Measurements from ENCODE around the gene UPF3A.
"Not testable (repeated sequence)": the region's sequence is repeated elsewhere in the genome, so short reads cannot be mapped to it uniquely, and the experiment has no call there.

Gene UPF3A, protein sequence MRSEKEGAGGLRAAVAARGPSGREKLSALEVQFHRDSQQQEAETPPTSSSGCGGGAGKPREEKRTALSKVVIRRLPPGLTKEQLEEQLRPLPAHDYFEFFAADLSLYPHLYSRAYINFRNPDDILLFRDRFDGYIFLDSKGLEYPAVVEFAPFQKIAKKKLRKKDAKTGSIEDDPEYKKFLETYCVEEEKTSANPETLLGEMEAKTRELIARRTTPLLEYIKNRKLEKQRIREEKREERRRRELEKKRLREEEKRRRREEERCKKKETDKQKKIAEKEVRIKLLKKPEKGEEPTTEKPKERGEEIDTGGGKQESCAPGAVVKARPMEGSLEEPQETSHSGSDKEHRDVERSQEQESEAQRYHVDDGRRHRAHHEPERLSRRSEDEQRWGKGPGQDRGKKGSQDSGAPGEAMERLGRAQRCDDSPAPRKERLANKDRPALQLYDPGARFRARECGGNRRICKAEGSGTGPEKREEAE

GRCh38 chr13:114281351-114282040, at the start of gene UPF3A:
Gene UPF3A, plus strand, starts transcription at chr13:114281601. Its CDS starts 39 bp downstream, at chr13:114281640.
- peak; percentile 92 for DNase-seq (ENCODE audit: low read depth)

- no peak for DNase-seq (ENCODE audit: low read depth)
Measured at GRCh38 chr13:114231886-114232285, 49.5 kb upstream of the UPF3A start.

- no peak for DNase-seq (ENCODE audit: low read depth)
Measured at GRCh38 chr13:114234266-114234644, 47.1 kb upstream of the UPF3A start.

DNA sequence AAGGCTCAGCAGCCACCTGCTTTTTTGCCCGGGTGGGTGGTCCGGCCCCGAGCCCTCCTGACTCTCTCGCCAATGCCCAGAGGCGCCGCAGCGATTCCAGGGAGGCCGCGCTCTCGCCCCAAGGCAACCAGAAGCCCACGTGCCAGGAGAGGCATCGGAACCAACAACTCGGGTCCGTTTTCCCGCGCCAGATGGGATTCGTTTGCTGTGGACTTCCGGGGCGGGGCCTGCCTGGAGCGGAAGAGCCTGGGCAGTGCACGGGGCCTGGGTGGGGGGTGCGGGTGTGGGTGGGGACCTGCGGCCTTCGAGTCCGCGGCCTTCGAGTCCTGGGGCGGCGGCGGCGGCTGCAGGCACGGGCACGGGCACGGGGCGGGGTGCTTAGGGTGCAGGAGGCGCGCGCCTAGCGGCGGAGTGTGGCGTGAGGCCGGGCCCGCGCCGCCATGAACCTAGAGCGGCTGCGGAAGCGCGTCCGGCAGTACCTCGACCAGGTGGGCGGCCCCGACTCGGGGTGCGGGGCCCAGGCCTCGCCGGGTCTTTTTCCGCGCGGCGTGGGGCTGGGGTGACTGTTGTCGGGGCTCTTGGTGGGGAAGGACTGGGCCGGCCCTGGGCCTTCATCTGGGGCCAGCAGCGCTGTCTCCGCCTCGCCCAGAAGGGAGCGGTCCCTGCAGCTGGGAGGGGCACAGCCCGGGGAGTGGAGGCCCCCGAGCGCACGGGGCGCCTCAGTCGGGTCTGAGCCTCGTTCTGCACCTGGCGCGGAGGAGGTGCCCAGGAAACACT, 46.6 kb upstream of the UPF3A start, which contains the start of gene CDC16:
TSS of gene CDC16 (plus strand) at position 253 of the 777 bp plus-strand sequence. CDS start at position 441, 188 bp downstream.
- peak; percentile 92 for DNase-seq (ENCODE audit: low read depth)

GRCh38 chr13:114235697-114236096, 45.7 kb upstream of the UPF3A start:
- DNase-seq (ENCODE audit: low read depth) = no peak

DNA sequence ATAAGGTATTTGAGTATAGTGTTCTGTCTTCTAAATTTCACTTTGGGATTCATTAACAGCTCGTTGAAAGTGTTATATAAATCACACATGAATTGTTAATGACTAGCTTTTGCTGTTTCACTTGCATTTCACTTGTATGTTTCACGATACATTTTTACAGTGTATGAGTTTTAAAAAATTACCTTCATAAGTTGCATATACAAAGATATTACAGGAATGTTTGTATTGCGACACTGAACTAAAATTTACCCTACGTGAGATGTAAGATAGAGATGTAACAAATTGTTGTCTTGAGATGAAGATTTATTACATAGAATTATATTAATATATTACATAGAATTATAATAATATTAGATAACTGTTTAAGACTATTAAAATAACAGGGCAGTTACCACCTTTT, 45.2 kb upstream of the UPF3A start:
- DNase-seq (ENCODE audit: low read depth) = no peak

DNA sequence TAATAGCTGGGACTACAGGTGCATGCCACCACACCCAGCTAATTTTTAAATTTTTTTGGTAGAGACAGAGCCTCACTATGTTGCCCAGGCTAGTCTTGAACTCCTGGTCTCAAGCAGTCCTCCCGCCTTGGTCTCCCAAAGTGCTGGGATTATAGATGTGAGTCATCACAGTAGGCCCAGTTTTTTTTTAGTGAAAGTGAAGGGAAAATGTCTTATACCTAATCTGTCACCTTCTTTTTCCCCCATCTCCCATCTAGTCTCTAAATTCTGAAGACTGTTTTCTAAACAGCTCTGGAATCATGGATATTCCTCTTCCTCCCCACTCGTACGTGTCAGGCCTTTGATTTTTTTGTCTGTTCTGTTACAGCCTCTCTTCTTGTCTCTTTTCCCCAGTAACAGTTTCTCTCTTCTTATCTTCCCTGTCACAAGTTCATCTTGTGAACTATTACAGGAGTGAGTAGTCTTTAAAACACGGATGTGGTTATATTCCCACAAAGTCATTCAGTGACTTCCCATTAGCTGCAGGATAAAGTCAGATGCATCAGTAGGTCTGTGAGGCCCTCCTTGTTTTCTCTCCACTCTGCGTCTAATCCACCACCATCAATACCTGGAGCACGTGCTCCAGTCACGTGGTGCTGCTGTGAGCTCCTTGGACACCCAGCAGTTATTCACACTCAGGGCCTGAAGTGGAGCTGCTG, 43.8 kb upstream of the UPF3A start:
- DNase-seq (ENCODE audit: low read depth) = no peak

- DNase-seq (ENCODE audit: low read depth) = no peak
Measured at GRCh38 chr13:114241918-114242317, 39.5 kb upstream of the UPF3A start.

DNA sequence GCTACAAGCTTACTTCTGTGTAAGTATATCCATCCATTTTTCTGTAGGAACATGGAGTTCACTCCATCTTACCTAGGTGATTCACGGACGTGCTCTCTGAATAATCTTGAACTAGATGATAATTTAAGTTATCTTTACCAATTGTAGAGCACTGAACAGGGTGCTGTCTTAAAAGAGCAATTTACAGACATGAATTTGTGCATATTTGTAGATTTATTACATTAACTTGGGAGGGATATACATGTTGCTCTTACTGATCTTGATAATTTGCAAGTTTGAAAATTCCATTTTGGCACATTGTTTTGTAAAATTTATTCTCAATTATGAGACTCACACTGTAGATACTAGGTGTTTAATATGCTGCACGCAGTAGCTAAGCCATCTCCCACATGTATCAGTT, 37.4 kb upstream of the UPF3A start:
- DNase-seq (ENCODE audit: low read depth) = no peak

- DNase-seq (ENCODE audit: low read depth) = no peak
Measured at GRCh38 chr13:114244637-114245036, 36.8 kb upstream of the UPF3A start.

GRCh38 chr13:114248011-114248410, 33.4 kb upstream of the UPF3A start:
- DNase-seq (ENCODE audit: low read depth) = peak; percentile 55

DNA sequence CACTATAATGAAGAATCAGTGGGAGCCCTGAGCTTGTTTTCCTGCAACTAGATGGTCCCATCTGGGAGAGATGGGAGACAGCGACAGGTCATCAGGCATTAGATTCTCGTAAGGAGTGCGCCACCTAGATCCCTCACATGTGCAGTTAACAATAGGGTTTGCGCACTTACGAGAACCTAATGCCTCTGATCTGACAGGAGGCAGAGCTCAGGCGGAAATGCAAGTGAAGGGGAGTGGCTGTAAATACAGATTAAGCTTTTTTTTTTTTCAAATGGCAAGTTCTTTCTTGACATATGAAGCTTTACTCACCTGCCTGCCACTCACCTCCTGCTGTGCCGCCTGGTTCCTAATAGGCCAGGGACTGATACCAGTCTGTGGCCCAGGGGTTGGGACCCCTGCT, 32.3 kb upstream of the UPF3A start:
- DNase-seq (ENCODE audit: low read depth) = no peak

- DNase-seq (ENCODE audit: low read depth) = not testable (repeated sequence)
Measured at GRCh38 chr13:114251639-114252440, 29.6 kb upstream of the UPF3A start.

- no peak for DNase-seq (ENCODE audit: low read depth)
Measured at GRCh38 chr13:114256547-114256946, 24.9 kb upstream of the UPF3A start.

GRCh38 chr13:114257014-114257413, 24.4 kb upstream of the UPF3A start:
- no peak for DNase-seq (ENCODE audit: low read depth)

- DNase-seq (ENCODE audit: low read depth) = no peak
Measured at GRCh38 chr13:114258589-114258988, 22.8 kb upstream of the UPF3A start.

- DNase-seq (ENCODE audit: low read depth) = no peak
Measured at GRCh38 chr13:114259374-114259773, 22.0 kb upstream of the UPF3A start.

DNA sequence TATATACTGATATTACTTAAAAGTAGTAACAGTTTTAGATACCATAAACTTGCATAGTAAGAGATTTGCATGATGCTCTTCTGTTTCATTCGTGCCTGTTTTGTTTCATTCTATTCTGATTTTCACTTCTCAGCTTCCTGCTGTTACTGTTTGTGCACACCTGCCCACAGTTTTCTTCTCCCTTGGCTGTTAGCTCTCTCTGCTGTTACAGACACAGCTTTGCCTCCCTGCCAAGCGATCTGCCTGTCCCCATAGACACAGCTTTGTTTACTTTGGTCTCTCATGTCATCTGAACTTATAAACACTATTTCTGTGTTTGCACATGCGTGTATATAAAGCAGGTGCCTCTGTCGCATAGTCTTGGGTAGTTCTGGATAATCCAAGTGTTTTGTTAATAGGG, 21.4 kb upstream of the UPF3A start:
- no peak for DNase-seq (ENCODE audit: low read depth)

DNA sequence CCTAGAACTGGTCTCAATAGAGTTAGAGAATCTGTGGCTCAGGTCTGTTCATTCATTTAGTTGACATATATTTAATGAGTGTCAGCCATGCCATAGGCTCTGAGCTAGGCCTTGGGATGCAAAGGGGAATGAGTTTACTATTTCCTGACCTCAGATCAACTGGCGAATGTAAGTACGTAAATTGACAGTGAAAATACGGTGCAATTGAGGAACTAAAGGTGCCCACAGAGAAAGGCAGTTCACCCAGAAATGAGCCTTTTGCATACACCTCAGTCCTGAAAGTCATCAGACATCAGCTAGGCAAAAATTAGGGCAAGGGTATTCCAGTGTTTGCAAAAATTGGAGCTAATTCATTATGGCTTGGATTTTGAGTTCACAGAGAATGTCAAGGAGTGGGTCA, 20.6 kb upstream of the UPF3A start:
- no peak for DNase-seq (ENCODE audit: low read depth)

DNA sequence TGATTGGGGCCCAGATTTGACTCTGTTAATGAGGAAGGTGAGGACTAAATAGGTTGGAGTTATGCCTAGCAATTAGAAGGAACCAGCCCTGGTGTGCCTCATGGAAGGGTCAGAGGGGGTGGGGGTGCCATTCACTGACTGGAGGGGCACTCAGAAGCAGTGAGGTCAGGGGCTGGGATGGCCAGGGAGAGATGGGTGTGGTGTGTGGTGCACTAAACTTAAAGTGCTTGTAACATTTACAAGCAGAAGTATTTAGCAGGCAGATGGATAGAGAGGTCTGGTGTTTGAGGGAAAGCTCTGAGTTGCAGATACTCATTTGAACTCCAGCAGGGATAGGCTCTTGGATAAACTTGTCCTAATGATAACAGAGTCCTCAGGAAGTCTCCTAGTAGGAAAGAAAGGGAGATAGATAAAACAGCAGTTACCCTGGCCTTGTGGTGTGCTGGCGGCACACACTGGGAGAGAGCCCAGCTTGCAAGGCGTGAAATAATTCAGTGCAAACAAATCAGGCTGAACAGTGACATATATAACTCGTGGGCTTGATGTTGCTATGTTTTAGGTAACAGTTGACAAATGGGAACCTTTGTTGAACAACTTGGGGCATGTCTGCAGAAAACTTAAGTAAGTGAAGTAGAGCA, 20.0 kb upstream of the UPF3A start:
- no peak for DNase-seq (ENCODE audit: low read depth)

DNA sequence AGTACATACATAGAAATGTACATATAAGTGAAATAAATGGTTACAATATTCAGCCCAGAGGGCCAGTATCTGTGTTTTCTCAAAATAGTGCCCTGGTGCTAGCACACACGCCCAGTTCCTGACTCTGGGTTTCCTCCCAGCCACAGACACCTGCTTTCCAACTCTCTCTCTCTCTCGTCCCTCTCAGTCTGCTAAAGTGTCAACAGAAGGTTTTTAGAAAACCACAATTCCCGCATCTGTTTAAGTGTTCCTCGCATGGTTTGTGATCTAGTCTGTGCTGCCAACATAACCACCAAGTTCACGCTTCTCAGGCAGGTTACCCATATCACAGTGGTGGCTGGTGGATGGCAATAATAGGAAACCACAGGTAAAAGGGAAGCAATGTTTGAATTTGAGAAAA, 17.8 kb upstream of the UPF3A start:
- DNase-seq (ENCODE audit: low read depth) = no peak

Data from iris pigment epithelial cell (primary cell).